Lung (tissue), 12 donors: Measurements from ENCODE around the gene USP5. TPM values are rescaled to one million over a fixed set of nuclear protein-coding genes. Genes with fewer than 3 reads are reported as not detected.
"Not testable (repeated sequence)": the region's sequence is repeated elsewhere in the genome, so short reads cannot be mapped to it uniquely, and the experiment has no call there.

Source experiments
- ATAC-seq: fragments of 200-7000 bp; cut with Tn5 transposase; one replicate; pipeline ENCODE4 v1.9.1; 2020; ENCODE audit warnings: moderate number of reproducible peaks; ENCODE audit not compliant: insufficient read depth, low FRiP score
- DNase-seq, 3 donors: peaks; one replicate each; pipeline ENCODE4 v3.0.0-alpha.2; 2013 to 2017
- H3K27ac ChIP-seq, 2 donors: one replicate each; pipeline ENCODE4 v1.5.1; 2013; ENCODE audit warnings: mild to moderate bottlenecking in 2 of 2, moderate library complexity in 2 of 2, control low read depth in 1 of 2, inconsistent platforms in 1 of 2, low read depth in 1 of 2, low read length in 1 of 2
- H3K27me3 ChIP-seq, 3 donors: one replicate each; pipeline ENCODE4 v1.5.1; 2013; ENCODE audit warnings: low read length in 2 of 3; ENCODE audit not compliant: control insufficient read depth in 3 of 3, insufficient read depth in 3 of 3
- H3K36me3 ChIP-seq, 4 donors: one replicate each; pipeline ENCODE4 v1.5.1; 2013; ENCODE audit warnings: low read length in 4 of 4, mild to moderate bottlenecking in 1 of 4, moderate library complexity in 1 of 4; ENCODE audit not compliant: control insufficient read depth in 4 of 4, insufficient read depth in 4 of 4
- H3K4me1 ChIP-seq, 5 donors: one replicate each; pipeline ENCODE4 v1.5.1; 2013; ENCODE audit warnings: low read length in 5 of 5, mild to moderate bottlenecking in 2 of 5, moderate library complexity in 1 of 5; ENCODE audit not compliant: control insufficient read depth in 5 of 5, insufficient read depth in 5 of 5
- H3K4me3 ChIP-seq: one replicate; pipeline ENCODE4 v1.5.1; 2013; ENCODE audit warnings: mild to moderate bottlenecking, control low read depth, moderate library complexity
- H3K9ac ChIP-seq, 2 donors: one replicate each; pipeline ENCODE4 v1.5.1; 2013; ENCODE audit warnings: low read length in 2 of 2, control low read depth in 1 of 2; ENCODE audit not compliant: insufficient read depth in 1 of 2
- H3K9me3 ChIP-seq, 4 donors: one replicate each; pipeline ENCODE4 v1.5.1; 2013; ENCODE audit warnings: low read length in 3 of 4, mild to moderate bottlenecking in 1 of 4, moderate library complexity in 1 of 4; ENCODE audit not compliant: control insufficient read depth in 4 of 4, insufficient read depth in 3 of 4
- WGBS, 2 donors: extraction: QIAGEN DNeasy Blood & Tissue Kit; methylation state at CpG; one replicate each; pipeline ENCODE4 v1.1.7; 2013; 5-methylcytosine and 5-hydroxymethylcytosine counted together
- polyA plus RNA-seq, 2 donors: library from polyadenylated mRNA; stranded (reverse); fragments of 200-250 nt; gene quantifications; one replicate each; pipeline ENCODE4 v1.2.1, GENCODE V29; 2013
- total RNA-seq, 2 donors: library from RNA; depleted of rRNA in 1 of 2; stranded (reverse); fragments of >200 nt in 1 of 2; gene quantifications; one replicate each; pipeline ENCODE4 v1.2.1, GENCODE V29; 2014 to 2021
- TF ChIP-seq, protein P1 (sequence below): IDR thresholded peaks from 2 replicates; pipeline ENCODE4 v1.5.1; 2012; ENCODE audit warnings: mild to moderate bottlenecking; ENCODE audit errors: control extremely low read depth, extremely low read depth
- donor health status: control.
- donor health status: control.
- donor health status: Bipolar disorder and iron deficiency.
- donor health status: healthy.
- donor health status: DM: yes; HTN: yes; CAD: no.

The USP5 gene
- total and polyA plus RNA-seq, 4 donors = 24.8 to 92.1 (median 36.7) TPM

DNA sequence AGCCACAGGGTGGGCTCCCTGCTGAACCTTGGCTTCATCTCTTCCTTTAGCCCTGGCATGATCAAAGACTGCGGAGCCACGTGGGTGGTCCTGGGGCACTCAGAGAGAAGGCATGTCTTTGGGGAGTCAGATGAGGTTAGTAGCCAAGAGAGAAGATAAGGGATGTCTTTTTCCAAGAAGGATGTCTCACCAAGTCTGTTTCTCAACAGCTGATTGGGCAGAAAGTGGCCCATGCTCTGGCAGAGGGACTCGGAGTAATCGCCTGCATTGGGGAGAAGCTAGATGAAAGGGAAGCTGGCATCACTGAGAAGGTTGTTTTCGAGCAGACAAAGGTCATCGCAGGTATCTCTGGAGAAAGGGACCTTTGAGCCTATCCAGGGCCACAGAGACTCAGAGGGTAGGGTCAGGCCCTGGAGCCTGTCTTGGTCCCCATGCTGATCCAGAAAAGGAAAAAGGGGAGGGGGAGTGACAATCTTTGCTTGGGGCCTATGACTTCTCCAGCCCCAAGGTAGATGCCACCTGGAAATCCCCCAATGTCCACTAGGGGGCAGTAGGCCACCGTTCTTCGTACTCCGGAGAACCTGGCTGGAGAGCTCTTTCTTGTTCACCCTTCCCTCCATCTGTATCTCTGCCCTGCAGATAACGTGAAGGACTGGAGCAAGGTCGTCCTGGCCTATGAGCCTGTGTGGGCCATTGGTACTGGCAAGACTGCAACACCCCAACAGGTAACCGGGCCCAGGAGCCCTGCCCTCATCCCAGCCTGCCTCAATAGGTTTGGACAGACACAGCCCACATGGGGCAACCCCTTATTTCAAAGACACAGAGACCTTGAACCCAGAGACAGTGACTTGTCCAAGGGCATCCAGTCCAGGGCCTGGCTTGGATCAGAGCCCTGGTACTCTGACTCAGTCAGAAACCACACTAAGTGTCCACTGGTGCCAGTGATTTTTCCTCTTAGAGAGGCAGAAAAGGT is 17.4 kb downstream of the USP5 start:
- 35 to 44% methylated on average over 12 of the region's 12 CpGs for WGBS, 2 donors
- H3K4me1 ChIP-seq = peaks cover 0 to 37% (median 12%) of the 10 kb centered on the region in 5 donors

DNA sequence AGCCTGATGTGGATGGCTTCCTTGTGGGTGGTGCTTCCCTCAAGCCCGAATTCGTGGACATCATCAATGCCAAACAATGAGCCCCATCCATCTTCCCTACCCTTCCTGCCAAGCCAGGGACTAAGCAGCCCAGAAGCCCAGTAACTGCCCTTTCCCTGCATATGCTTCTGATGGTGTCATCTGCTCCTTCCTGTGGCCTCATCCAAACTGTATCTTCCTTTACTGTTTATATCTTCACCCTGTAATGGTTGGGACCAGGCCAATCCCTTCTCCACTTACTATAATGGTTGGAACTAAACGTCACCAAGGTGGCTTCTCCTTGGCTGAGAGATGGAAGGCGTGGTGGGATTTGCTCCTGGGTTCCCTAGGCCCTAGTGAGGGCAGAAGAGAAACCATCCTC is 18.4 kb downstream of the USP5 start:
- DNase-seq, H3K9me3 ChIP-seq, H3K27me3 ChIP-seq, H3K9ac ChIP-seq, H3K4me3 ChIP-seq, H3K27ac ChIP-seq, ATAC-seq: not testable (repeated sequence)
- Histone ChIP-seq H3K4me1 (peaks cover 0 to 37% (median 12%) of the 10 kb centered on the region in 5 donors), H3K36me3 (peaks cover 0 to 23% (median 19%) of the 10 kb centered on the region in 4 donors)
- 58 to 71% methylated on average over 4 of the region's 4 CpGs for WGBS, 2 donors

More for the DNA sequence above, 17.4 kb downstream of the USP5 start:
- Histone ChIP-seq H3K27me3 (no peaks in the 10 kb centered on the region), H3K36me3 (peaks cover 3 to 31% (median 25%) of the 10 kb centered on the region in 4 donors), H3K27ac (peak overlapping the region in 1 of 2 donors; percentile 99), H3K4me3 (no peak overlapping the region), H3K9ac (peak overlapping the region in 1 of 2 donors; percentile 9), H3K9me3 (no peaks in the 10 kb centered on the region)
- no peak for ATAC-seq
- DNase-seq = peak; percentile 83 to 86 (median 85)
- TF ChIP-seq, protein P1, sequence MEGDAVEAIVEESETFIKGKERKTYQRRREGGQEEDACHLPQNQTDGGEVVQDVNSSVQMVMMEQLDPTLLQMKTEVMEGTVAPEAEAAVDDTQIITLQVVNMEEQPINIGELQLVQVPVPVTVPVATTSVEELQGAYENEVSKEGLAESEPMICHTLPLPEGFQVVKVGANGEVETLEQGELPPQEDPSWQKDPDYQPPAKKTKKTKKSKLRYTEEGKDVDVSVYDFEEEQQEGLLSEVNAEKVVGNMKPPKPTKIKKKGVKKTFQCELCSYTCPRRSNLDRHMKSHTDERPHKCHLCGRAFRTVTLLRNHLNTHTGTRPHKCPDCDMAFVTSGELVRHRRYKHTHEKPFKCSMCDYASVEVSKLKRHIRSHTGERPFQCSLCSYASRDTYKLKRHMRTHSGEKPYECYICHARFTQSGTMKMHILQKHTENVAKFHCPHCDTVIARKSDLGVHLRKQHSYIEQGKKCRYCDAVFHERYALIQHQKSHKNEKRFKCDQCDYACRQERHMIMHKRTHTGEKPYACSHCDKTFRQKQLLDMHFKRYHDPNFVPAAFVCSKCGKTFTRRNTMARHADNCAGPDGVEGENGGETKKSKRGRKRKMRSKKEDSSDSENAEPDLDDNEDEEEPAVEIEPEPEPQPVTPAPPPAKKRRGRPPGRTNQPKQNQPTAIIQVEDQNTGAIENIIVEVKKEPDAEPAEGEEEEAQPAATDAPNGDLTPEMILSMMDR = peak; percentile 77

DNA sequence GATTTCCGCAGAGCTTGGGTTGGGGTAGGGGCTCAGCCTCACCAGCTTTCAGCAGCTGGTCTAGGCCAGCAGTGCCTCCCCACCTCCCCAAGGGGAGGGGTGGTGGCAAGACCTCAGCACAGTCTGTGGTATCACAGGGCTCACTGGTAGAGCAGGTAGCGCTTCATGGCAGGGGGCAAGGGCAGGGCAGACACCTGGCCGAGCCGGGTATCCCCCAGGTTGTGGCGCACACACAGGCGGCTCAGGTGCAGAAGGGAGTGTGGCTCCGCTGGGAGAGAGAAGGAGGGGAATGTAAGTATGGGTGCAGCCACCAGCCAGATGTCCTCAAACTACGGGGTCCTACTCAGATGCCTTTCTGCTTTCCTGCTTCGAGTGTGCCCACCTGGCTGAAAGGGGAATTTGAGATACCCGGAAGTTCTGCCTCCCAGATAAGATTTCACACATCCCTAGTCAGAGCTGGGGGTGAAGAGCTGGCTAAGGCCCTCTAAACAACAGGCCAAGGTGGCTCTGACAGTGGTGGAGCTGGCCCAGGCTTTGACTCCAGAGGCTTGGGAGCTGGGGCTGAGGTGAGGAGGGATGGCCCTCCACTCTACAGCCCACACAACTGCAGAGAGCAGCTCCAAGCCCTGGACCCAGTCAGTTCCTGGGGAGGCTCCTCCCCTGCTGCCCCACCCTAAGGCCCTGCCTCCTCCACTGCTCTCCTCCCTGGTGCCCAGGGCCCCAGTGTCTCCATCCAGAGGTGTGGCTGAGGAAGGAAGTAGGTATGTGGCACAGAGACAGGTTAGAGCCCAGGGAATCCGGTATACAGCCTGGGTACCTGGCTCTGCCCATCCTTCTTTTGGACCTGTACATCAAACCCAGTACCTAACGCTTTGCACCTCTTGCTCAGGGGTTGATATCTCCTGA is 19.4 kb downstream of the USP5 start:
- H3K4me3 ChIP-seq = peak overlapping the region; percentile 64

More for the DNA sequence above, 19.4 kb downstream of the USP5 start:
- WGBS, 2 donors = 65 to 72% methylated on average over 12 of the region's 12 CpGs
- TF ChIP-seq, protein P1 = no peak
- Histone ChIP-seq H3K4me1 (peaks cover 0 to 37% (median 12%) of the 10 kb centered on the region in 5 donors), H3K9me3 (no peaks in the 10 kb centered on the region), H3K9ac (peak overlapping the region in 1 of 2 donors; percentile 62), H3K27me3 (no peaks in the 10 kb centered on the region), H3K36me3 (peaks cover 5 to 25% (median 18%) of the 10 kb centered on the region in 4 donors), H3K27ac (peak overlapping the region in 1 of 2 donors; percentile 35)
- DNase-seq (no peak), ATAC-seq (no peak)
